TTC549 (cell line): Measurements from ENCODE around the gene IQCM.
"Not testable (repeated sequence)": the region's sequence is repeated elsewhere in the genome, so short reads cannot be mapped to it uniquely, and the experiment has no call there.

Experiments
- FAIRE-seq: peaks from 2 replicates; lab custom pipeline; 2012; peaks lifted over from hg19 to GRCh38; lab: Jason Lieb, UNC

Gene IQCM

DNA sequence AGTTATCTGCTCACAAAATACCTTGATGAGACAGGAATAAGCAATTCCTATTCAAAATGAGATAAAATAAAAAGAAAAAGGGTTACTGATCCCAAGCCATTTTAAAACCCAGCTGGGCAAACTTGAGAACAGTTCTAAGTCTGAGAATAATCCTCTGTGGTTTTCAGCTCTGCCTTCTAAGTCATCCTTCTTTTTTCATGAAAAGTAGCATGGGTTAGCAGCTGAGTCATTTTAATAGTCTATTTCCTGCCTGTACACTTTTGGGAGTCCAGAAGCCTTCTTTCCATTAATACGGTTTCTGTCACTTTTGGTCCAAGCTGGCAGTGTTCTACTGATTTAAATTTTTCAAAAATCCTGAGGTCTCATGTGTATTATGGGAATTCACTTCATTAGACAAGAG, 374.3 kb downstream of the IQCM start:
- FAIRE-seq: no peak

DNA sequence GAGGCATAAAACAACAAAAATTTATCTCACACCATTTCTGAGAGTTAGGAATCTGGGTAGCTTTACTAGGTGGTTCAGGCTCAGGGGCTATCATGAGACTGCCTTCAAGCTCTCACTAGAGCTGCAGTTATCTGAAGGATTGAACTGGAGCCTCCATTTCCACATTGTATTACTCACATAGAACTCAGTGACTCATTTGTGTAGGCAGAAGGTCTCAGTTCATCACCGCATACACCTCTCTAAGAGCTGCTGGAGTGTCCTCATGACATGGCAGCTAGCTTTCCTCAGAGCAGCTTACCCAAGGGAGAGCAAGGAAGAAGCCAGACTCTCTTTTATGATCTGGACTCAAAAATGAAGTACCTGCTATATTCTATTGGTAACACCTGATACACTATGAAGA, 389.2 kb downstream of the IQCM start:
- no peak for FAIRE-seq

DNA sequence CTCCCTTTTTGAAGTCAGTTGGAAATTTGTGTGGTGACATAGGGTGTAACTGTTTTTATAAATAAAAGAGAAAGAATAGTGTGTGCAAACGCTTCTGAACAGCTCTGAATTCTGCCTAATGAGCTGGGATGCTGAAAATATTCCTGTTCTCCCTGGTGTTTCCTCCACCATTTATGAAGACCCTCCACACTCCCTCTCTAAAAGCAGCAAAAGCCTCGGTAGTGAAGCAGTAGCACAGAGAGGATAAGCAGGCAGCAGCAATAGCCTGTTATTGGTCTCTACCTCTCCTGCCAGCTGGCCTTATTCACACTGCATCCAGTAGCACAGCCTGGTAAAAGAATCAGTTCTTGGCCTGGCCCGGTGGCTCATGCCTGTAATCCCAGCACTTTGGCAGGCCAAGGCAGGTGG, 406.1 kb downstream of the IQCM start:
- FAIRE-seq: no peak

DNA sequence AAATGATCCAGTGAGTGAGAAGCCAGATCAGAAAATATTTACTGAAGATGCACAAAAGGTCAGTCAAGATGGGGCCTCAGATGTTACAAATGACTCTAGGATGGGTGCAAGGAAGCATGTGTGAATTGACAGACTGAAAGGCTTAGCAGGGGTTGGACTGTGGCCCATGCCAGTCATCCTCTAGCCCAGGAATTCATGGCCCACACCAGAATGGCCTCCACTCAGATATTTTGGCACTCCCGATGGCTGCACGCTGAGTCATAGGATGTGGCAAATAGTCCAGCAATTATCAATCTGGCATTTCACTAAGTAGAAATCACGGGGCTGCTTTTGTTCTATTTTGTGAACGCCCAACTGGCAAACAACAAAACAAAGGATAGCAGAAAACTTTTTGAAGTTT, 406.5 kb downstream of the IQCM start:
- no peak for FAIRE-seq

DNA sequence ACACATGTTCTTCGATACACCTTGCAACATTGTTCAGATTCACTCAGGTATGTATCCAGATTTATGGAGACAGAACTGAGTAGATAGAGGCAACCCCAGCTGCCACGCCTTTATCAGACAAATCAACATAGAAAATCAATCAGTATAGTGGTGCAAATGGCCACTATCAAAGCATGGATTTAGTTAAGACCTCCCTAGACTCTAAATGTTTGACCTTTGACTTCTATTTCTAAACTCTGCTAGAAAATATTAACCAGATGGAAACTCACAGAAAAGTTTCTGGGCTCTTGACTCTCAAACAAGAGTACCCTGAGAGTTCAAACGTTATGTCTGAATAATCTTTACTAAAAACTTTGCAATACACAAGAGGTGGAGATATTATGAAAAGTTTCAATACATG, 411.5 kb downstream of the IQCM start:
- no peak for FAIRE-seq

DNA sequence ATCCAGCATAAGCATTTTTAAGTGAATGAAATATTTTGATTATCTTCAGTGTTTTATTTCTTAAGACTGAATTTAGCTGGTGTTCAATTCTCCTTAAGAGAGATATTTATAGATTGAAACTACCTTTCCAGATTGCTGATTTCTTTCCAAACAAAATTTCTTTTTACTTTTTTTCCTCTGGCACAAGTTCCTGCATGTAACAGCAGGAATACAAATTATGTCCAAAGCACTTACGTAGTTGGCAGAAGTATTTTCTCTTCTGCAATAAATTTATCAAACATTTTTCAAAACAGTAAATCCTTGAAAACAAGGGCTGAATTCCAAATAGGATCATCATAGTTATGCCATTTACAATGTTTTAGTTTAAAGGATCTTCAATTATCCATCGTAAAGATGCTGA, 412.6 kb downstream of the IQCM start:
- no peak for FAIRE-seq

DNA sequence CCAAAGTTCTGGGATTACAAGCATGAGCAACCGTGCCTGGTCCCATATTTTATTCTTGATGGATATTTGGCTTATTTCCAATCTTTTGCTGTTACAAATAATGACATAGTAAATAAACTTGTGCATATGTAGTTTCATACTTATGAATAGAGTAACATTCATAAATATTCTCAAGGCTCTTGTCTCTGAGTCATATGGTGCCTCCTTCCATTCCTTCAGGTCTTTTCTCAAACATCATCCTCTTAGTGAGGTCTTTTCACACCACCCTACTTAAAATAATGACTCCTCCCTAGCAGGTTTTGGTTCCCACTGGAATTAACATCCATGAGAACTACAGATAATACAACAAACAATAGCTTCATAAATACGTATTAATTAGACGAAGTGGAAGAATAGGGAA, 416.6 kb downstream of the IQCM start:
- FAIRE-seq: no peak

DNA sequence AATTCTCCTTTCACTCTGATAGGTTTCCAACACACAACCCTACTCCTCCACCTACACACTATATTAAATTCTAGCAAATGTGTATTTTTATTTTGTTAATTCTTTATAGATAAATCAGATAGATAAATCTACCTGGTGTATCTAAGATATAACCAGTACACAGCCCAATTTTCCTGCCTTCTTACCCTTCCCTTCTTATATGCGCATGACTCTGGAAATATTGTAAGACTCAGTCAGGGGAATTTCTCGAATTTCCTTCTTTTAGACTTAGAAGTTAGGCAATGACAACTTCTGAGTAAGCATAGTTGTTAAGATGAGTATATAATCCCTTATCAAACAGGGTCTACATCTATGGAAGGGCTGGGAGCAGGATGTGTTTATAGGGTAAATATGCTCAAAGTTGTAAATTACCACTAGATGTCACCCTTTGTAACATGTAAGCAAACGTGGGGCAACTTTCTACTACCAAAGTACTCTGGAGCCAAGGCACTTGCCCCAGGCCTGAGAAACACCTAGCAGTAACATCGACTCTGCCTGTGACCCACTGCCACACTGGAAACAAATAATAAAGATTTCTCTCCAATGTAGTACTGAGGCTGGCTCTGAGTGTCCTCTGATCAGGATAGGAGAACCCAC, 444.7 kb downstream of the IQCM start:
- FAIRE-seq: no peak

DNA sequence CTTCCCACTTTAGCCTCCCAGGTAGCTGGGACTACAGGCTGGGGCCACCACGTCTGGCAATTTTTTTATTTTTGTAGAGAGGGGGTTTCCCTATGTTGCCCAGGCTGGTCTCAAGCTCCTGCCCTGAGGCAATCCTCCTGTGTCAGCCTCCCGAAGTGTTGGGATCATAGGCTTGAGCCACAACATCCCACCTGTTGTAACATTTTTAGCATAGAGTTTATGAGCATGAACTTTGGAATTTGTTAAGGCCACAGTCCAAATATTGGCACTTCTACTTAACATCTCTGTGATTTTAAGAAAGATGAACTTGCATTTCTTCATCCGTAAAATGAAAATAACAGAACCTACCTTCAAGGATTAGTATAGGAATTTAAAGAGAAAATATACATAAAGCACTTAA, 445.6 kb downstream of the IQCM start:
- FAIRE-seq: no peak

DNA sequence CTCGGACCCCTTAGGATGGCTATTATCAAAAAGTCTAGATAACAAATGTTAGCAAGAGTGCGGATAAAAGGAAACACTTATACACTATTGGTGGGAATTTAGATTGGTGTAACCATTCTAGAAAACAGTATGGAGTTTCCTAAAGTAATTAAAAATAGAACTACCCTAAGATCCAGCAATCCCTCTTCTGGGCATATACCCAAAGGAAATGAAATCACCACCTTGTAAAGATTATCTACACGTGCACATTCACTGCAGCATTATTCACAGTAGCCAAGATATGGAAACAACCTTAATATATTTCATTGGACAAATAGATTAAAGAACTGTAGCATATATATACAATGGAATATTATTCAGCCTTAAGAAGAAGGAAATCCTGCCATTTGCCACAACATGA, 462.4 kb downstream of the IQCM start:
- FAIRE-seq: no peak

DNA sequence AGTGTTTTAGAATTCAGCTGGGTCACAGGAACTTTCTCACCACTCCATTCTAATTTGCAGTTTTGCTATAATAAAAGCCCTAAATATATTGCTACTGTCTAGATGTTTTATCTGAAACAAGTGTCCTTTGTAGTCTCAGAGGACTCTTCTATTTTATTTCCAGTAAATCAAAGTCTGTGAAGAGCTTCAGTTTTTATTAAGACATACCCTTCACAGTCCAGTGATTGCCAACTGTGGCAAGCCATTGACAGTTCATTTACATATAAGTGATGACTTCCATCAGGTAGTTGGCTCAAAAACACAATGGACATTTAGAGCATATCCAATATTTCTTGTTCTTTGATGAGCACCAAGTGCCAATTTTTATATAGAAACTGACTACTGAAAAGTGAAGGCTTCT, 466.1 kb downstream of the IQCM start:
- no peak for FAIRE-seq

DNA sequence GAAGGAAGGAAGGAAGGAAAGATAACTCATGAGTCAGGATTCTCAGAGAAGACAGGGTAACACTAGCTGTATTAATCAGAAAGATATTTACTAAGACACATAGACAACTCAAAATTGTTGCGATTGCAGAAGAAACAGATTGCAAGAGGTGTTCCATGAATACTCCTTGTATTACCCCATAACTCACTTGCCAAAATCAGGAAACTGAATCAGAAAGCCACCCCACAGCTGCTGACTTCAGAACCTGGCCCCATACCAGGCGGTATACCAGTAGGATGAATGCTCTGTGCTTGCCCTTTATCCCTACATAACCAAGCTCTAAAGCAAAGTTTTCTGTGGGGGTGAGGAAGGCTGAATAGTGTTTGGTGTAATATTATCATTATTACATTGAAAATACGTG, 468.5 kb downstream of the IQCM start:
- no peak for FAIRE-seq

DNA sequence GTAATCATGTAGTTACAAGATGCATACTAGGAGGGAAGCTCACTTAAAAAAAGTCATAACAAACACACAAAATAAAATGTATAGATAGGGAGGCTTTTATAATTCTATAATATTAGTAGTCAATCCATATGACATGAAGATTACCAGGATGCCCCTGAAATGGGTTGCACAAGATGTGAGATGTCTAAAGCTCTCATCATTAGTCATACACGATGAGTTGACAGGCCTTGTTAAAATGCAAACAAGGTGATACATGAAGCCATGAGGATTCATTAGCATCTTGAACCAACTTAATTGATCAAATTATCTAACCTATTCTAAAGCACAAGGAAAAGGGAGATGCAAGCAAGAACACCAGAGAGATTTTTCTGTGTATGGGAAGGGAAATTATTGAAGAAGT, 470.2 kb downstream of the IQCM start:
- no peak for FAIRE-seq

DNA sequence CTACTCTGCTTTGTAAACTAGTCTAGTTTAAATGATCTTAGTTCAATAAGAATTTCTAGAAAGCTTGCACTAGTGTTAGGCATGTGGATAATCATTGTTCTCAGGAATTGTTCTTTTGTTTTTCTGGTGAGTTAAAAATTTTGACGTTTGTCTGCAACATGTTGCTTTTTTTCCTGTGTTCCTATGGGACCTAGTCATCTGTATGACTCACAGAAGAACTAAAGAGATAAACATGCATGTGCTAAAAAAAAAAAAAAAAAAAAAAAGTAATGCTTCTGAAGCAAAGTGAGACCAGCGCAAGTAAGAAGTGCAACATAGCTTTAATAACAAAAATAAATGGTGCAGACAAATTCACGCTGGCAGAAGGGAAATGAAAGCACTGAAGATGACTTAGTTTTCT, 471.2 kb downstream of the IQCM start:
- no peak for FAIRE-seq

DNA sequence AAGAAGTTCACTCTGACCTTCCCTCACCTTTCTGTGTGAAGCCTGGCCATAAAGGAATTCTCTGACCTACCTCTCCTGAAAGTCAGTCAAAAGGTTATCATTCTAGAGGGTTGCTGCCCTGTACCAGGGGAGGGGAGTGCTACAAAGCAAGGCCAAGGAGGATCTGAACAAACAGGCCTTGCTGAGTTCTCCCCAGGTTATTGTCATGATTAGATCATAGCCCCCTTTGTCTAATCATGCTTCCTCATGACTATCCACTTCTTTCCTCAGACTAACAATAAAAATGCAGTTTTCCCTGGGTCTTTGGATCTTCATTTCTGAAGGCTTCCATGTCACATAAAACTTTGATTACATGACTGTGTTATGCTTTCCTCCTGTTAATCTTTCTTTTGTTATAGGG, 472.0 kb downstream of the IQCM start:
- no peak for FAIRE-seq

DNA sequence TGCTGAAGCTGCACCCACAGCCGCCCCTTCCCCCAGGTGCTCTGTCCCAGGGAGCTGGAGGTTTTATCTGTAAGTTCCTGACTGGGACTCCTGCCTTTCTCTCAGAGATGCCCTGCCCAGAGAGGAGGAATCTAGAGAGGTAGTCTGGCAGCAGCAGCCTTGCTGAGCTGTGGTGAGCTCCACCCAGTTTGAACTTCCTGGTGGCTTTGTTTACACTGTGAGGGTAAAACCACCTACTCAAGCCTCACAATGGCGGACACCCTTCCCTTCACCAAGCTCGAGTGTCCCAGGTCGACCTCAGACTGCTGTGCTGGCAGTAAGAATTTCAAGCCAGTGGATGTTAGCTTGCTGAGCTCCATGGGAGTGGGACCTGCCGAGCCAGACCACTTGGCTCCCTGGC, 474.5 kb downstream of the IQCM start:
- not testable (repeated sequence) for FAIRE-seq

DNA sequence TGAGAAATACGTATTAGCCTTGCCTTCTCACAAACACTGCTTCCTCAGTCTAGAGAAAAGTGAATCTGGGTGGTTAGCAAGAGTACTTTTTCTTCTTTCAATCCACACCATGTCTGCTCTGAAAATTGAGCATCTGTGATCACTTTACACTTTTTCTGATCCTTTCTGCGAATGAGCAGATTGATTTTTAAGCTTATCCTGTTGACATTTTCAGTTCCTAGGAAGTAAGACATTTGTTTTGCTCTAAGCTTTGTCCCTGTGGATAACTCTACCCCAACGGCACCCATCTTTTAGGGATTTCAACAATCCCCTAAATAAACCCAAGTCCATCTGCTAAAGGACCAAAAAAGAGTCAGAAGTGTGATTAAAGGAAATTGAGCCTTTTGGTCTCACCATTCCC, 487.5 kb downstream of the IQCM start:
- no peak for FAIRE-seq

DNA sequence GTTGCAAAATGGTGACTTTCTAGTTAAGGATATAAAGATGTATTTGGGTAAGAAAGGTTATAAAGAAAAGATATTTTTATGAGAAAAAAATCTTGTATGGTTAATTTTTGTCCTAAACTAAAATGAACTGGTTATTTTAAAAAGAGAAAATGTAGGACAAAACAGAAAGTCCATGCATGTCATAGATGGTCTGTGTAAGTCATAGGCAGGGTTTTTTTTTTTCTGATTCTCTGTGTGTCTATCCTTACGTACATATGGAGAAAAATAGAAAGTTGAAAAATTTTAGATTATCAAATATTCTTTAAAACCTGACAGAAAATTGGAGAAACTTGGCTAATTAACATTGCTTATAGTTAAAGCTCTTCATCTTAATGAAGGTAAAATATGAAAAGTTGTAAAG, 493.4 kb downstream of the IQCM start:
- FAIRE-seq: no peak

DNA sequence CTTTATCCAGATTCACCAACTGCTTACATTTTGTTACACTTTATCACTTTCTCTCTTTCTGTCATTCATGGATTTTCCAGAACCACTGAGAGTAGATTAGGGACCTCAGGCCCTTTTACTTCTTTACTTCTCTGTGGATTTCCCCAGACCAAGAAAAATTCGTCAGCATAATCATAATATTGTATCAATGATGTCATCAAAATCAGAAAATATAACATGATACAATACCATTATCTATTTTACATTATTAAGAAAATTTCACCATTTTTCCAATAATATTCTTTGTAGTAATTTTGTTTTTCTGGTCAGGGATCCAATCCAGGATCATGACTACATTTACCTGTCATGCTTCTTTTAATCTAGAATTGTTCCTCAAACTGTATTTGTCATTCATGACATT, 494.2 kb downstream of the IQCM start:
- FAIRE-seq: no peak

DNA sequence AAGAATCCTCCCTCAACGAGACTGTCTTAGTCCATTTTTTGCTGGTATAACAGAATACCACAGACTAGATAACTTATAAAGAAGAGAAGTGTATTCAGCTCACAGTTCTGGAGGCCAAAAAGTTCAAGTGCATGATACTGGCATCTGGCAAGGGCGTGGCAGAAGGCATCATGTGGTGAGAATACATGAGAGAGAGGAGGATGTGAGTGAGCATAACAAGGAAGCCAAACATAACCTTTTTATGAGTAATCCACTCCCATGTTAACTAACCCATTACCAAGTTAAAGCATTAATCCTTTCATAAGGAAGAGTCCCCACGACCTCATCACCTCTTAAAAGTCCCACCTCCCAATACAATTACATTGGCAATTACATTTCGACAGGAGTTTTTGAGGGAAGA, 504.6 kb downstream of the IQCM start:
- no peak for FAIRE-seq

DNA sequence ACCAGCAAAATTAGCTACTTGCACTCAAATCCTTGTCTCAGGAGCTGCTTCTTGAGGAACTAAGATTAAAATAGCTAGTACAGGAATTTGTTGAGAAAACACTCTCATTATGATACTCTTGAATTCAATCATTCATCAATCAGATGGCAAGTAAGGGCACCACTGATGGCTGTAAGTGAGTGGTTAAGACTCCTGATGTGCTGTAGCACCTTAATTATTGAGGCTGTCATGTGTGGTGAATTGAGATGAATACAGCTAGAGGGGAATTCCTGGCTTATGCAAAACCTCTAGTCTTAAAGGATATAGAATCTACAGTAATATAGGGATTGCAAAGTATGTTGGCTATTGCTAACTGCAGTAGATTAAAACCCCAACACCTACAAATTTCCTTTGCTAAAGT, 509.1 kb downstream of the IQCM start:
- FAIRE-seq: no peak
